ENCODE results near the gene ANKS1B.

DNA sequence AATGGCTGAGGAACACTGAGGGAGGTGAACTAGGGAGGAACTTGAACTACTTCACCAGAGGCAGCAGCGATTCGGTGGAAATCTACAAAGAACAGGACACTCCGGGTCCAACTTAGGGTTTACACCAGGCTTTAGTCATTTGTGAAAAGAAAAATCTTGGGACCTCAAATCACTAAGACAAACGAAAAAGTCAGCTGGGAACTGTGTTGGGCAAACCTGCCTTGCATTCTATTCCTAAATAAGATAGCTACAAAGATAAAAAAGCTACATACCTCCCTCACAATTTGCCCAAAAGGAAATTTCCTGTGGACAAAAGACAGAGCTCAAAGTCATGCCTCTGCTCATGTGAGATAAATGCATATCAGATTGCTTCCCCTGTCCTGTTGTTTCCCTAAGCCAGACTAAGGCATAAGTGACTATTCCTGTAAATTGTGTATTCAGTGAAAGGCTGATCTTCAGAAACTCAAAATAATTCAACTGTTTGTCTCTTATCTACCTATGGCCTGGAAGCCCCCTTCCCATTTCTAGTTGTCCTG lies 1233.1 kb downstream of the ANKS1B start:
- TF ChIP-seq, protein P1, sequence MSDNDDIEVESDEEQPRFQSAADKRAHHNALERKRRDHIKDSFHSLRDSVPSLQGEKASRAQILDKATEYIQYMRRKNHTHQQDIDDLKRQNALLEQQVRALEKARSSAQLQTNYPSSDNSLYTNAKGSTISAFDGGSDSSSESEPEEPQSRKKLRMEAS (IDR thresholded peaks at IDR 0.05) = no peak
- TF ChIP-seq EZH2 (IDR thresholded peaks at IDR 0.05) = no peak
- TF ChIP-seq, protein P2, sequence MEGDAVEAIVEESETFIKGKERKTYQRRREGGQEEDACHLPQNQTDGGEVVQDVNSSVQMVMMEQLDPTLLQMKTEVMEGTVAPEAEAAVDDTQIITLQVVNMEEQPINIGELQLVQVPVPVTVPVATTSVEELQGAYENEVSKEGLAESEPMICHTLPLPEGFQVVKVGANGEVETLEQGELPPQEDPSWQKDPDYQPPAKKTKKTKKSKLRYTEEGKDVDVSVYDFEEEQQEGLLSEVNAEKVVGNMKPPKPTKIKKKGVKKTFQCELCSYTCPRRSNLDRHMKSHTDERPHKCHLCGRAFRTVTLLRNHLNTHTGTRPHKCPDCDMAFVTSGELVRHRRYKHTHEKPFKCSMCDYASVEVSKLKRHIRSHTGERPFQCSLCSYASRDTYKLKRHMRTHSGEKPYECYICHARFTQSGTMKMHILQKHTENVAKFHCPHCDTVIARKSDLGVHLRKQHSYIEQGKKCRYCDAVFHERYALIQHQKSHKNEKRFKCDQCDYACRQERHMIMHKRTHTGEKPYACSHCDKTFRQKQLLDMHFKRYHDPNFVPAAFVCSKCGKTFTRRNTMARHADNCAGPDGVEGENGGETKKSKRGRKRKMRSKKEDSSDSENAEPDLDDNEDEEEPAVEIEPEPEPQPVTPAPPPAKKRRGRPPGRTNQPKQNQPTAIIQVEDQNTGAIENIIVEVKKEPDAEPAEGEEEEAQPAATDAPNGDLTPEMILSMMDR (IDR thresholded peaks at IDR 0.05 in 2 of 3, conservative IDR thresholded peaks at IDR 0.05 in 1 of 3; ENCODE audit: borderline replicate concordance in 1 of 3, insufficient read depth in 1 of 3, low read depth in 2 of 3, low read length in 2 of 3) = no peak
- TF ChIP-seq, protein P3, sequence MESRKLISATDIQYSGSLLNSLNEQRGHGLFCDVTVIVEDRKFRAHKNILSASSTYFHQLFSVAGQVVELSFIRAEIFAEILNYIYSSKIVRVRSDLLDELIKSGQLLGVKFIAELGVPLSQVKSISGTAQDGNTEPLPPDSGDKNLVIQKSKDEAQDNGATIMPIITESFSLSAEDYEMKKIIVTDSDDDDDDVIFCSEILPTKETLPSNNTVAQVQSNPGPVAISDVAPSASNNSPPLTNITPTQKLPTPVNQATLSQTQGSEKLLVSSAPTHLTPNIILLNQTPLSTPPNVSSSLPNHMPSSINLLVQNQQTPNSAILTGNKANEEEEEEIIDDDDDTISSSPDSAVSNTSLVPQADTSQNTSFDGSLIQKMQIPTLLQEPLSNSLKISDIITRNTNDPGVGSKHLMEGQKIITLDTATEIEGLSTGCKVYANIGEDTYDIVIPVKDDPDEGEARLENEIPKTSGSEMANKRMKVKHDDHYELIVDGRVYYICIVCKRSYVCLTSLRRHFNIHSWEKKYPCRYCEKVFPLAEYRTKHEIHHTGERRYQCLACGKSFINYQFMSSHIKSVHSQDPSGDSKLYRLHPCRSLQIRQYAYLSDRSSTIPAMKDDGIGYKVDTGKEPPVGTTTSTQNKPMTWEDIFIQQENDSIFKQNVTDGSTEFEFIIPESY (IDR thresholded peaks at IDR 0.05; ENCODE audit: extremely low read depth, insufficient replicate concordance, low read length) = no peak

Measured in HCT116 (cell line).